NAMALWA (cell line): ENCODE data around the gene AKAP13.

Source experiments
- DNase-seq: peaks from one replicate; pipeline ENCODE4 v3.0.0-alpha.2; 2015; ENCODE audit warnings: low spot score

The AKAP13 gene

DNA sequence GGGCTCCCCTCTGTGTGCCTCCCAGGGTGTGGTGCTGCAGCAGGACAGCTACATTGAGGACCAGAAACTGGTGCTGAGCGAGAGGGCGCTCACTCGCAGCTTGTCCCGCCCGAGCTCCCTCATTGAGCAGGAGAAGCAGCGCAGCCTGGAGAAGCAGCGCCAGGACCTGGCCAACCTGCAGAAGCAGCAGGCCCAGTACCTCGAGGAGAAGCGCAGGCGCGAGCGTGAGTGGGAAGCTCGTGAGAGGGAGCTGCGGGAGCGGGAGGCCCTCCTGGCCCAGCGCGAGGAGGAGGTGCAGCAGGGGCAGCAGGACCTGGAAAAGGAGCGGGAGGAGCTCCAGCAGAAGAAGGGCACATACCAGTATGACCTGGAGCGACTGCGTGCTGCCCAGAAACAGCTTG lies 360.6 kb downstream of the AKAP13 start:
- DNase-seq = no peak

- DNase-seq = no peak
These were observed 361.3 kb downstream of the AKAP13 start for GRCh38 chr15:85741662-85742061.

- no peak for DNase-seq
These were observed 361.9 kb downstream of the AKAP13 start for GRCh38 chr15:85742186-85742821.

DNA sequence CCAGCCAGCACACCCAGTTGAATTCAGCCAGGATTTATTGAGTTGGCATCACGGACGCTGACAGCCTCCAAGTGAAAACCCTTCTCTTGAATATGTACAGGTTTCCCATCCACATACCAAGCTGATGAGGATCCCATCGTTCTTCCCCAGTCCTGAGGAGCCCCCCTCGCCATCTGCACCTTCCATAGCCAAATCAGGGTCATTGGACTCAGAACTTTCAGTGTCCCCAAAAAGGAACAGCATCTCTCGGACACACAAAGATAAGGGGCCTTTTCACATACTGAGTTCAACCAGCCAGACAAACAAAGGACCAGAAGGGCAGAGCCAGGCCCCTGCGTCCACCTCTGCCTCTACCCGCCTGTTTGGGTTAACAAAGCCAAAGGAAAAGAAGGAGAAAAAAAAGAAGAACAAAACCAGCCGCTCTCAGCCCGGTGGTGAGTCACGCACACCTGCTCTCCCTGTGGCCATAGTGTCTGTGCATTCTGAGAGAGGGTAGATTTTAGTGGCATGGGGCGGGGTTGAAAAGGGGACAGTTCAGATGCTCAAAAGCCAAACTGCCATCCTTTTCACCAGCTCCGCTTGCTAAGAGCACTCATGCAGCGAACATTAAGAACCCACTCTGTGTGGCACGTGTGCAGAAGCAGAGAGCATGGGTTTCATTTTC lies 363.1 kb downstream of the AKAP13 start:
- DNase-seq = no peak

- DNase-seq = no peak
These were observed 364.2 kb downstream of the AKAP13 start for GRCh38 chr15:85744579-85744978.

- no peak for DNase-seq
These were observed 364.6 kb downstream of the AKAP13 start for GRCh38 chr15:85745023-85745422.

- no peak for DNase-seq
These were observed 365.2 kb downstream of the AKAP13 start for GRCh38 chr15:85745525-85746150.

GRCh38 chr15:85746641-85747040 lies 366.2 kb downstream of the AKAP13 start:
- DNase-seq = no peak

- no peak for DNase-seq
These were observed 367.8 kb downstream of the AKAP13 start for GRCh38 chr15:85748176-85748575.

GRCh38 chr15:85748729-85749128 lies 368.3 kb downstream of the AKAP13 start:
- DNase-seq = no peak

DNA sequence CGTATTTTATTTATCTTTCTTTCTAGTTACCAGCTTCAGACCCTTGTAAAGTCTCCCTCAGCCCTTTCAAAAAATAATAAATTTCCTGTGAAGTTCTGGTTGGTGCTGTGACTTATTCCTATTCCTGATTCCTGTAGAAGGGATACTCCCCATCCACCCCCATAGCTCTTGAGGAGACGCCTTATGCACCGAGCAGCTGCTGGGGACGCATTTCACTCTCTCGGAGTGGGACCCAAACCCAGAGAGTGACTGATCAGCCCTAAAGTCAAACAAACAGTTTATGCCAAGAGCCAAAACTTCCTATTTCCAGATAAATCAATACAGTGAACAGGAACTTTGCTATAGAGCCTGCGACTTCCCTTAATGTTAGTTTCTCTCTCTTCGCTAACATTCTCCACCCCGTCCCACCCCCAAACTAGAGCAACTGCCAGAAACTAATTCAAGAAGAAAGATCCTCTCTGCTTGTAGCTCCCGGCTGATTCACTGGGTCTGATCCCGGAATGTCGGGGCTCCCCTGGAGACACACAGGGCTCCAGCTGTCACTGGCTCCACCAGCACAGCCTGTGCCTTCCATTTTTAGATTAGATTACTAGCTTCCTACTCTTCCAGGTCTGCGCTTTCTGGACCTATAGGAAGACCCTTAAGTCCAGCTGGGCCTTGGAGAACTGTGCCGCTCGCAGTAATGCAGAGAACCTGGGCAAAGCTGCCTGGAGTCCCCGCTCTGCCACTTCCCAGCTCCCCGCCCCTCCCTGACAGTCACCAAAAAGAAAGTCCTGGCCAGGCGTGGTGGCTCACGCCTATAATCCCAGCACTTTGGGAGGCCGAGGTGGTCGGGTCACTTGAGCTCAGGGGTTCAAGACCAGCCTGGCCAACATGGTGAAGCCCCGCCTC lies 369.1 kb downstream of the AKAP13 start:
- DNase-seq = no peak

DNA sequence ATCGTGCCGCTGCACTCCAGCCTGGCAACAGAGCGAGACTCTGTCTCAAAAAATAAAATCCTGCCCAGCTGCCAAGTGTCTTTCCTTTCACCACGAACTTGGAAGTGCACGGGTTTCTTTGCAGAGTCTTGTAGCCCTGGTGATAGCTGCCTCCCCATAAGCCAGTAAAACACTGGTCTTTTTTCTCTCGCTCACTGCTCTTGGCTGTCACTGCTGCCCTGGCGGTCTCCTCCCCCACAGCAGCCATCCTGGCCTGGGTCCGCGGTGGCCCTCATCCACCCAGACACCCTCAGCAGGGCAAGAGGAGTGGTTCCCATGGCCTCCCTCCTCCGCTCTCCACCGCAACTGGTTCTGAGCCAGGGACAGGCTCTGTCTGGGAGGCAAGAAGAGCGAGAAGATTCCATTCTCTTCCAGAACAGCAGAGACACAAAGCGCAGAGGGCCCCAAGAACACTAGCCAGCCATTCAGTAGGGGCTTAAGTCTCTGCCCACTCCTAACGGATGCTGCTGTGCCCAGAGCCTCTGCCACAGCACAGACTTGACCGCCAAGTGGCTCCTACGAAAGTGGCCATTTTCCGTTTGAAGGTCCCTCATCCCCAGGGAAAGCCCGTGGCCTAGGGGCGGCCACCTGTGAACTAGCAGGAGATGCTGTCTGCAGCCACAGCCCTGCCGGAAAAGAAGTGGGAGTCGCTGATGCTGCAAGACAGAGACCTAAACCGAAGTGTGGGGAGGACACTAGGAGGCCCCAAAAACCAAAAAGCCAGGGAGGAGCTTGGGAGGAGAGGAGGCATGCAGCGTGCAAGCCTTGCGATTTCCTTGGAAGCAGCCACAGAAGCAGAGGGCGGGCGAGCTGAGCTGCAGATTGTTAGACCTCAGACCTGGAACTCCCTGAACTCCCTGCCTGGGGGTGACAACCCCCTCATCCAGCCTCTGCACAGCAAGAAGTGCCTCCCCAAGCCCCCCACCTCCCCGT lies 370.2 kb downstream of the AKAP13 start:
- no peak for DNase-seq

DNA sequence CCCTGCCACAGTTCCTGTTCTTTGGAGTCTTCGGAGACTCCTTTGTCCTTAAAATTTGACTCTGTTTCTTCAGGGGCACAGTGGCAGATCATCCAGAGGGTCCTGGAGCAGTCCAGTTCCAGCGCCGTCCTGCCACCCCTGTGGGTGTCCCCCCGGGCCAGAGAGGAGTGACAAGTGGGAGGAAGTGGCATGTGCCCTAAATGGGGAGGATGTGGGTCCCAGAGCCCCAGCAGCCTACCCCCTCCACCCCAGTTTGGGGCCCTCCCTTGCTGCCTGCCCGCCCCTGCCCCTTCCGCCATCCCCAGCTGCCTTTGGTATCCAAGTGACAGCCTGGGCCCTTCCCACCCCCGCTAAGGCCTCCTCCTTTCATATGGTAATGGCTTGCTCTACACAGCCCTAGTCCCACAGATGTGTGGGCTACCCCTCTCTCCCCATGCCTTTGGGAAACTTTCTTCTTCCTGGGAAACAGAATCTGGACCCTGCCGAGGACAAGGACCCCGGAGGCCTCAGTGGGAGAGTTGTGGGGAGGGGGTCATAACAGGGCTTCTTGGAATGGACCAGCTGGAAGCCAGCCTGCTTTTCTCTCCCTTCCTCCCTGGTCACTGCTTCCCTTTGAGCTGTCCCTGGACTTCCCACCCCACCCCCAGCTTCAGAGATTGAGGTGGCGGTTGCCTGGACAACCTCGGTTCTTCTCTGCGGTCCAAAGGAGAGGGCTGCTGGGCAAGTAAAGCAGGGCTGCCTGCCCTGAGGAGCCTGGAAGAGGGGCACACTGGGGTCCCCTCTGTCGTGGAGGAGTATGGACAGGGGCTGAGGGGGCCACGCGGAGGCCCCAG lies 371.1 kb downstream of the AKAP13 start:
- no peak for DNase-seq

GRCh38 chr15:85752124-85752475 lies 371.7 kb downstream of the AKAP13 start:
- no peak for DNase-seq

- no peak for DNase-seq
These were observed 372.1 kb downstream of the AKAP13 start for GRCh38 chr15:85752491-85752961.

GRCh38 chr15:85753261-85753660 lies 372.9 kb downstream of the AKAP13 start:
- no peak for DNase-seq

GRCh38 chr15:85753791-85754452 lies 373.5 kb downstream of the AKAP13 start:
- DNase-seq = no peak

- no peak for DNase-seq
These were observed 374.6 kb downstream of the AKAP13 start for GRCh38 chr15:85754989-85755388.

DNA sequence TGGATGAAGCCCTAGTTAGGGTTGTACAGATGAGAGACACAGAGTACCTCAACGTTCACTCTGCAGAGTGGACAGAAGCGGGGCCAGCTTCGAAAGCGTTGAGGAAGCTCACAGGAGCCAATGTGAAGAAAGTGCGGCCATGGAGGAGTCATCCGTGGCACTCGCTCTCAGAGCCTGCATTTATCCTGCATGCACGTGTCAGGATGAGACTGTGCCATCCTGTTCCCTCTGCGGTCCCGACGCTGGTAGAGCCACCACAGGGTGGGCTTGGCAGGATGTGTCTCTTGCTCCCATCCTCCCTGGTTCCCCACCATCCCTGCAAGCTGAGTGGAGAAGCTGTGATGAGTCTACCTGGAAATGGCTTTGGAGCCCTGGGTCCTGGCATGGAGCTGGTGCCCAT lies 375.1 kb downstream of the AKAP13 start:
- no peak for DNase-seq

GRCh38 chr15:85755942-85756341 lies 375.5 kb downstream of the AKAP13 start:
- no peak for DNase-seq
